Gastroesophageal sphincter (tissue), 3 donors: ENCODE data around the gene RPL36.

Experiments used
- CTCF ChIP-seq, 4 experiments: fragments of 200-600 bp in 2 of 4; fragments of 450-650 bp in 2 of 4; sonication (generic) in 1 of 4; IDR thresholded peaks; one replicate each; pipeline ENCODE4 v1.5.1; 2017 to 2019; ENCODE audit warnings: antibody characterized with exemption in 4 of 4, mild to moderate bottlenecking in 2 of 4, moderate library complexity in 2 of 4
- POLR2A ChIP-seq, 2 donors: fragments of 450-650 bp; IDR thresholded peaks; one replicate each; pipeline ENCODE4 v1.6.1; 2017; ENCODE audit warnings: antibody characterized with exemption in 2 of 2, mild to moderate bottlenecking in 2 of 2, moderate library complexity in 1 of 2
- POLR2AphosphoS5 ChIP-seq: sonication (generic); formaldehyde crosslinking; IDR thresholded peaks from one replicate; pipeline ENCODE4 v1.6.1; 2017; ENCODE audit warnings: antibody characterized with exemption

DNA sequence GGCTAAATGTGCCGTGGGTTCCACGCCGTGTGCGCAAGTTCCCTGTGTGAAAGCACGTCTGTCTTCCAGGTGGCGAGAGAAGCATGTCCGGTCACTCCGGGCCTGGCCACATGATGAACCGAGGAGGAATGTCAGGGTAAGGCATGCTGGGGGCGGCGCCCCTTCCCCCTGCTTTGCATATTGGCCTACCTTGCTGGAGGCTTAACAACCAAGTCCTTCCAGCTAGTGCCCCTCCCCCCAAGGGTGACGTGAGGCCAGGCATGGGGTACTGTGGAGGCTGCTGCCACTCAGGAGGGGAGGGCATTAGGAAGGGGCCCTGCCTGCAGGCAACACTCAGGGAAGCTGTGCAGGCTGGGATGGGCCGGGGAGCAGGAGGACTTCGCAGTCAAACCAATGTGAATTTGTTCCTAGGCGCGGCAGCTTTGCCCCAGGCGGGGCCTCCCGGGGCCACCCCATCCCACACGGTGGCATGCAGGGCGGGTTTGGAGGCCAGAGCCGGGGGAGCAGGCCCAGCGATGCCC, 22.3 kb upstream of the RPL36 start:
- no peak for TF ChIP-seq POLR2A (IDR thresholded peaks at IDR 0.05)
- no peak for TF ChIP-seq CTCF (IDR thresholded peaks at IDR 0.05)
- no peak for TF ChIP-seq POLR2AphosphoS5
